H9 (cell line): ENCODE results near the gene ANKMY1. TPM values are rescaled to one million over a fixed set of nuclear protein-coding genes. Genes with fewer than 3 reads are reported as not detected.
A peak's percentile ranks its signal among the peaks of the same experiment; 100 is the strongest.
"Not testable (repeated sequence)": the region's sequence is repeated elsewhere in the genome, so short reads cannot be mapped to it uniquely, and the experiment has no call there.

Experiments used
- DNase-seq: peaks from one replicate; pipeline ENCODE4 v3.0.0-alpha.2; 2017
- H2AFZ ChIP-seq: one replicate; pipeline ENCODE4 v1.6.1; 2013; ENCODE audit warnings: mild to moderate bottlenecking, low read length, control low read depth, moderate library complexity
- H2AK5ac ChIP-seq: 2 replicates; pipeline ENCODE4 v1.6.1; 2013; ENCODE audit warnings: low read length, control low read depth, mixed read lengths; ENCODE audit not compliant: insufficient read length
- H2BK120ac ChIP-seq: one replicate; pipeline ENCODE4 v1.6.1; 2013; ENCODE audit warnings: low read depth, mild to moderate bottlenecking, low read length, control low read depth, inconsistent platforms; ENCODE audit not compliant: poor library complexity, severe bottlenecking
- H2BK12ac ChIP-seq: 2 replicates; pipeline ENCODE4 v1.6.1; 2013; ENCODE audit warnings: low read length, control low read depth, mixed read lengths, low read depth; ENCODE audit not compliant: insufficient read length
- H2BK15ac ChIP-seq: 2 replicates; pipeline ENCODE4 v1.6.1; 2013; ENCODE audit warnings: low read depth, low read length, control low read depth
- H2BK20ac ChIP-seq: one replicate; pipeline ENCODE4 v1.6.1; 2013; ENCODE audit warnings: low read depth, mild to moderate bottlenecking, low read length, control low read depth, inconsistent platforms; ENCODE audit not compliant: poor library complexity, severe bottlenecking
- H2BK5ac ChIP-seq: 2 replicates; pipeline ENCODE4 v1.6.1; 2013; ENCODE audit warnings: low read length, control low read depth, mixed read lengths; ENCODE audit not compliant: insufficient read length
- H3K14ac ChIP-seq: 2 replicates; pipeline ENCODE4 v1.6.1; 2013; ENCODE audit warnings: low read length, control low read depth; ENCODE audit not compliant: insufficient read depth
- H3K18ac ChIP-seq: 2 replicates; pipeline ENCODE4 v1.6.1; 2013; ENCODE audit warnings: low read depth, mild to moderate bottlenecking, mixed read lengths, low read length, control low read depth; ENCODE audit not compliant: insufficient read length
- H3K23ac ChIP-seq: 2 replicates; pipeline ENCODE4 v1.6.1; 2013; ENCODE audit warnings: low read length, control low read depth, mixed read lengths, low read depth; ENCODE audit not compliant: insufficient read length
- H3K23me2 ChIP-seq: 2 replicates; pipeline ENCODE4 v1.6.1; 2013; ENCODE audit warnings: low read depth, mild to moderate bottlenecking, mixed read lengths, low read length, control low read depth; ENCODE audit not compliant: insufficient read length, poor library complexity, severe bottlenecking
- H3K27ac ChIP-seq: 2 replicates; pipeline ENCODE4 v1.5.1; 2013; ENCODE audit warnings: low read length, control low read depth, mixed read lengths, low read depth; ENCODE audit not compliant: insufficient read length
- H3K27me3 ChIP-seq: 2 replicates; pipeline ENCODE4 v1.6.1; 2013; ENCODE audit warnings: low read length, control low read depth, inconsistent platforms; ENCODE audit not compliant: insufficient read depth
- H3K4ac ChIP-seq: 2 replicates; pipeline ENCODE4 v1.6.1; 2013; ENCODE audit warnings: low read depth, mild to moderate bottlenecking, control low read depth, inconsistent platforms, low read length, moderate library complexity
- H3K4me1 ChIP-seq: 2 replicates; pipeline ENCODE4 v1.6.1; 2013; ENCODE audit warnings: low read length, control low read depth, inconsistent platforms; ENCODE audit not compliant: insufficient read depth
- H3K4me2 ChIP-seq: 2 replicates; pipeline ENCODE4 v1.6.1; 2013; ENCODE audit warnings: low read length, control low read depth, mixed read lengths; ENCODE audit not compliant: insufficient read length, insufficient read depth
- H3K56ac ChIP-seq: 2 replicates; pipeline ENCODE4 v1.6.1; 2013; ENCODE audit warnings: low read depth, mild to moderate bottlenecking, mixed read lengths, low read length, control low read depth; ENCODE audit not compliant: insufficient read length
- H3K79me1 ChIP-seq: 2 replicates; pipeline ENCODE4 v1.6.1; 2013; ENCODE audit warnings: low read depth, mild to moderate bottlenecking, moderate library complexity, low read length, control low read depth, inconsistent platforms; ENCODE audit not compliant: insufficient read depth, poor library complexity, severe bottlenecking
- H3K79me2 ChIP-seq: 2 replicates; pipeline ENCODE4 v1.6.1; 2013; ENCODE audit warnings: low read length, control low read depth, inconsistent platforms; ENCODE audit not compliant: insufficient read depth
- H3K9ac ChIP-seq: 2 replicates; pipeline ENCODE4 v1.6.1; 2013; ENCODE audit warnings: low read length, control low read depth, mixed read lengths; ENCODE audit not compliant: insufficient read length; ENCODE audit errors: extremely low read depth
- H3K9me3 ChIP-seq: one replicate; pipeline ENCODE4 v1.6.1; 2013; ENCODE audit warnings: low read depth, low read length, inconsistent platforms; ENCODE audit not compliant: control insufficient read depth
- H3T11ph ChIP-seq: one replicate; pipeline ENCODE4 v1.6.1; 2013; ENCODE audit warnings: mild to moderate bottlenecking, low read length, control low read depth, inconsistent platforms
- H4K20me1 ChIP-seq: one replicate; pipeline ENCODE4 v1.6.1; 2013; ENCODE audit not compliant: control insufficient read depth, insufficient read length, insufficient read depth
- H4K5ac ChIP-seq: 2 replicates; pipeline ENCODE4 v1.6.1; 2013; ENCODE audit warnings: low read depth, mild to moderate bottlenecking, mixed read lengths, low read length, control low read depth; ENCODE audit not compliant: insufficient read length
- H4K8ac ChIP-seq: replicated peaks from 2 replicates; pipeline ENCODE4 v1.6.1; 2013; ENCODE audit warnings: low read length, control low read depth, mixed read lengths, low read depth; ENCODE audit not compliant: insufficient read length
- H4K91ac ChIP-seq: 2 replicates; pipeline ENCODE4 v1.6.1; 2013; ENCODE audit warnings: low read depth, mild to moderate bottlenecking, moderate library complexity, mixed read lengths, low read length, control low read depth; ENCODE audit not compliant: insufficient read length
- H3K27ac Mint-ChIP-seq, 3 experiments: 2 replicates in 2 of 3; 3 replicates in 1 of 3; pipeline ENCODE4 v1.8.0; 2020 to 2021; ENCODE audit warnings: mixed read lengths in 3 of 3, mild to moderate bottlenecking in 1 of 3, moderate library complexity in 1 of 3
- H3K27me3 Mint-ChIP-seq: 2 replicates; pipeline ENCODE4 v1.8.0; 2021; ENCODE audit warnings: low read depth, mild to moderate bottlenecking, moderate library complexity, mixed read lengths
- H3K36me3 Mint-ChIP-seq, 3 experiments: 2 replicates in 2 of 3; 3 replicates in 1 of 3; pipeline ENCODE4 v1.8.0; 2020 to 2021; ENCODE audit warnings: low read depth in 3 of 3, mixed read lengths in 3 of 3; ENCODE audit not compliant: insufficient read depth in 1 of 3
- H3K4me1 Mint-ChIP-seq, 2 experiments: 2 replicates each; pipeline ENCODE4 v1.8.0; 2020; ENCODE audit warnings: mixed read lengths in 2 of 2
- H3K4me3 Mint-ChIP-seq, 2 experiments: 2 replicates in 1 of 2; 3 replicates in 1 of 2; pipeline ENCODE4 v1.8.0; 2020 to 2021; ENCODE audit warnings: mild to moderate bottlenecking in 2 of 2, mixed read lengths in 2 of 2, moderate library complexity in 1 of 2
- H3K9me3 Mint-ChIP-seq, 2 experiments: 2 replicates in 1 of 2; 3 replicates in 1 of 2; pipeline ENCODE4 v1.8.0; 2020; ENCODE audit warnings: mild to moderate bottlenecking in 2 of 2, mixed read lengths in 2 of 2, moderate library complexity in 1 of 2
- WGBS: extraction: QIAGEN DNeasy Blood & Tissue Kit; methylation state at CpG from one replicate; pipeline ENCODE4 v1.1.7; 2013; ENCODE audit warnings: missing lambda C conversion rate, low lambda C conversion rate, mixed read lengths; ENCODE audit not compliant: insufficient read length; ENCODE audit errors: extremely low coverage; 5-methylcytosine and 5-hydroxymethylcytosine counted together
- total RNA-seq: library from RNA; stranded (reverse); gene quantifications from 2 replicates; pipeline ENCODE4 v1.2.1, GENCODE V29; 2021
- TF ChIP-seq, protein P1 (sequence below): fragments of 200-600 bp; sonication (generic); conservative IDR thresholded peaks from 3 replicates; pipeline ENCODE4 v1.8.0; 2021; ENCODE audit warnings: antibody characterized with exemption, mild to moderate bottlenecking

ANKMY1 gene
- total RNA-seq, 1 experiment from 2014 or later: 13.7 TPM

DNA sequence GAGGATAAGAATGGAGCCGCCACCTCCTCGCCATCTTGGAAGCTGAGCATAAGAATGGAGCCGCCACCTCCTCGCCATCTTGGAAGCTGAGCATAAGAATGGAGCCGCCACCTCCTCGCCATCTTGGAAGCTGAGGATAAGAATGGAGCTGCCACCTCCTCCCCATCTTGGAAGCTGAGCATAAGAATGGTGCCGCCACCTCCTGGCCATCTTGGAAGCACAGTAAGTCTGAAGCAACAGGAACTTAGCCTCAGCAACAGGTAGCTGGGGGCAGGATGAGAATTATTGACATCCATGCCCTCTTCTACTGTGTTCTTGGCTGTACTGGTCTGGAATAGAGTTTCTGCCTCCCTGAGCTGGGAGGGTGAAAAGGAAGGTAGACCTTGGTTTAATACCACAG, 60.7 kb downstream of the ANKMY1 start:
- not testable (repeated sequence) for H3K23me2 ChIP-seq, H3K4me3 Mint-ChIP-seq, H2AFZ ChIP-seq, H3K4me1 ChIP-seq, H2BK120ac ChIP-seq, H3K18ac ChIP-seq, H4K20me1 ChIP-seq, H4K5ac ChIP-seq, H2BK15ac ChIP-seq, H3K79me1 ChIP-seq, H3T11ph ChIP-seq, H2BK20ac ChIP-seq, H3K9me3 ChIP-seq, H2BK5ac ChIP-seq, H3K4me2 ChIP-seq, H3K23ac ChIP-seq, H3K27me3 ChIP-seq, H3K79me2 ChIP-seq, H3K4me1 Mint-ChIP-seq, H4K91ac ChIP-seq, H2BK12ac ChIP-seq, H3K27ac Mint-ChIP-seq, H3K56ac ChIP-seq, H3K4ac ChIP-seq, H3K14ac ChIP-seq, H3K27ac ChIP-seq, H4K8ac ChIP-seq, H2AK5ac ChIP-seq, H3K9ac ChIP-seq
- peaks cover 13% of the 10 kb centered on the region for H3K27me3 Mint-ChIP-seq
- DNase-seq: peak; percentile 76
- peaks cover 0 to 24% (median 23%) of the 10 kb centered on the region in 3 experiments; a peak in 5 of 7 replicates for H3K36me3 Mint-ChIP-seq
- peaks cover 31 to 36% of the 10 kb centered on the region in 2 experiments for H3K9me3 Mint-ChIP-seq
- TF ChIP-seq, protein P1, sequence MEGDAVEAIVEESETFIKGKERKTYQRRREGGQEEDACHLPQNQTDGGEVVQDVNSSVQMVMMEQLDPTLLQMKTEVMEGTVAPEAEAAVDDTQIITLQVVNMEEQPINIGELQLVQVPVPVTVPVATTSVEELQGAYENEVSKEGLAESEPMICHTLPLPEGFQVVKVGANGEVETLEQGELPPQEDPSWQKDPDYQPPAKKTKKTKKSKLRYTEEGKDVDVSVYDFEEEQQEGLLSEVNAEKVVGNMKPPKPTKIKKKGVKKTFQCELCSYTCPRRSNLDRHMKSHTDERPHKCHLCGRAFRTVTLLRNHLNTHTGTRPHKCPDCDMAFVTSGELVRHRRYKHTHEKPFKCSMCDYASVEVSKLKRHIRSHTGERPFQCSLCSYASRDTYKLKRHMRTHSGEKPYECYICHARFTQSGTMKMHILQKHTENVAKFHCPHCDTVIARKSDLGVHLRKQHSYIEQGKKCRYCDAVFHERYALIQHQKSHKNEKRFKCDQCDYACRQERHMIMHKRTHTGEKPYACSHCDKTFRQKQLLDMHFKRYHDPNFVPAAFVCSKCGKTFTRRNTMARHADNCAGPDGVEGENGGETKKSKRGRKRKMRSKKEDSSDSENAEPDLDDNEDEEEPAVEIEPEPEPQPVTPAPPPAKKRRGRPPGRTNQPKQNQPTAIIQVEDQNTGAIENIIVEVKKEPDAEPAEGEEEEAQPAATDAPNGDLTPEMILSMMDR: peak; percentile 63
- no CpG with 5 or more reads among the region's 7 CpGs for WGBS
